GM19372 (cell line): Measurements from ENCODE around the gene TAB2.
"Not testable (repeated sequence)": the region's sequence is repeated elsewhere in the genome, so short reads cannot be mapped to it uniquely, and the experiment has no call there.

Source experiments
- ATAC-seq: cut with Tn5 transposase; IDR thresholded peaks from one replicate; pipeline ENCODE4 v1.9.1; 2021; ENCODE audit warnings: mild to moderate bottlenecking, low read depth, moderate library complexity; ENCODE audit not compliant: unreplicated experiment

The TAB2 gene

DNA sequence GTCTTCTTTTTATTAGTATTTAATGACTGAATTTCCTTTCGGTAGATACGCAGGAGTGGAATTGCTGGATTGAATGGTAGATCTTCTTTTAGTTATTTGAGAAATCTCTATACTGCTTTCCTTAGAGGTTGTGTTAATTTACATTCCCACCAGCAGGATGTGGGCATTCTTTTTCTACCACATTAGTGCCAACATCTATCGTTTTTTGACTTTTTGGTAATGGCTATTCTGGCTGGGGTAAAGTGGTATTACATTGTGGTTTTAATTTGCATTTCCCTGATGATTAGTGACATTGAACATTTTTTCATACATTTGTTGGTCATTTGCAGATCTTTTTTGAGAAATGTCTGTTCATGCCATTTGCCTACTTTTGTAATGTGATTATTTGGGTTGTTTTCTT lies 119.7 kb downstream of the TAB2 start:
- no peak for ATAC-seq

DNA sequence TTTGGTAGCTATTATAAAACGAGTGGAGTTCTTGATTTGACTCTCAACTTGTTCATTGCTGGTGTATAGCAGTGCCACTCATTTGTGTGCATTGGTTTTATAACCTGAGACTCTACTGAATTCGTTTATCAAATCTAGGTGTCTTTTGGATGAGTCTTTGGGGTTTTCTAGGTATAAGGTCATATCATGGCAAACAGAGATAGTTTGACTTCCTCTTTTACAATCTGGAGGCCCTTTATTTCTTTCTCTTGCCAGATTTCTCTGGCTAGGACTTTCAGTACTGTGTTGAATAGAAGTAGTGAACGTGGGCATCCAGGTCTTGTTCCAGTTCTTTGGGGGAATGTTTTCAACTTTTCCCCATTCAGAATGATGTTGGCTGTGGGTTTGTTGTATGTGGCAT lies 121.3 kb downstream of the TAB2 start:
- no peak for ATAC-seq

DNA sequence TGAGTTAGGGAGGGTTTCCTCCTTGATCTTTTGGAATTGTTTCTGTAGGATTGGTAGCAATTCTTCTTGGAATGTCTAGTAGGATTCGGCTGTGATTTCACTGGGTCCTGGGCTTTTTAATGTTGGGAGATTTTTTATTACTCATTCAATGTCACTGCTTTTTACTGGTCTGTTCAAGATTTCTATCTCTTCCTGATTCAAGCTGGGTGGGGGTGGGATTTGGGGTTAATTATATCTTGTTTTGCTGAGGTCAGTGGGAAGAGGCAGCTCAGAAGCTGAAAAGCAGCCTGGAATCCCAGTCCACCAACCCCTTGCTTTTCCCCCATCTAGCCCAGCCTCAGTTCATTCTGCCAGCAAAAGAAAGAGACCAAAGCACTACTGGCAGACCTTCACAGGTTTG lies 122.1 kb downstream of the TAB2 start:
- no peak for ATAC-seq

DNA sequence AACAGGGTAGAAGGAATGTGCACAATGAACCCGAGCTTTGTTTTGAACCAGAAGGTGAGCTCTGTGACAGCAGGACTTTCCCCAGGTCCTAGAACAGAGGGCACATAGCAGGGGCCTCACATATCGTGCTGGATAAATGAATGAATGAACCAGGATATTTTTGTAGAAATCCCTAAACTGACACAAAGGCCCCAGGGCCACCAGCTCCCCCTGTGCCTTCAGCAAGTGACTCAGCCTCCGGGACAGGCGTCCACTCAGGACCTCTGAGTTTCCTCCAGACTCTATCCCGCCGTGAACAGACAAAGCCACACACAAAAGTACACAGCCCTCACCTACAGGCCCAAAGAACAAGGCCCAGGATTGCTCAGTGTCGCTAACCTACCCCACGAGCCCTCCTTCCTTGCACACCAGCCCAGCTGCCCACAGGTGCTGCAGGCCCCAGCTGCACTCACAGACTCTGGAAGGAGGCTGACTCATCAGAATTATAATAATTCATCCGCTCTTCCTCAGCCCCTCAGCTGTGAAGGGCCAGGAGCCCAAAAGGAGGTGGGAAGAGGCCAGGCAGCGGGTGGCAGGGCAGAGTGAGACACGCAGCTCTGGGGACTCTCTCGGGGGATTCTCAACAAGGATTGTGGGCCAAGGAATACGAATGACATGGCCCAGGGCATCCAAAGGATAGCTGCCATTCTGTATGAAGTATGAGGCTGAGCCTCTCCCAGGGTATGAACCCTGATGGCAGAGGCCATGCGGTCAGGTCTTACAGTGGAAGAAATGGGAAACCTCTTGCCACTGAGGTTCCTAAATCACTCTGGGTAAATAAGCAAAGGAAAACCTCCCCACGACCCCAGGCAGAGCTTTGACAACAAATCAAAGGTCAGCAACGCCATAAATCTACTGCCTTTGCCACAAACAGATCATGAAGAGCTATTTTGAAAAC lies 123.5 kb downstream of the TAB2 start:
- ATAC-seq: no peak

DNA sequence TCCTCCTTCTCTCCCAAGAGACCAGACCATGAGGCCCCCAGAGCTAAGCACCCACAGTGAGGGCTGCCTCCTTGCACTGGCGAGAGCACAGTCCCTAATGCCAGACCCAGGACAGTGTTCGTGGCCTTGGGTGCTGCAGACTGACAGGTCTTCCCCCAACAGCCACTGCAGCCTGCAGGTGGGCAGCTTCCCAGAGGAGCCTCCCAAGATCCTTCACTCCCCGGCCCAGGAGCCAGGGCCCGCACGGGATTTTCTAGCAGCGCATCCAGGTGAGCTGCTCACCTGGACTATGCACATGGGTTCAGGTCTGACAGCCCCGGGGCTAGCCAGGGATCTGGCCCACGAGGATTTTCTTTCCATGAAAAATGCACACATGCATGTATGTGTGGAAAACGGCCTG lies 124.2 kb downstream of the TAB2 start:
- ATAC-seq: no peak

DNA sequence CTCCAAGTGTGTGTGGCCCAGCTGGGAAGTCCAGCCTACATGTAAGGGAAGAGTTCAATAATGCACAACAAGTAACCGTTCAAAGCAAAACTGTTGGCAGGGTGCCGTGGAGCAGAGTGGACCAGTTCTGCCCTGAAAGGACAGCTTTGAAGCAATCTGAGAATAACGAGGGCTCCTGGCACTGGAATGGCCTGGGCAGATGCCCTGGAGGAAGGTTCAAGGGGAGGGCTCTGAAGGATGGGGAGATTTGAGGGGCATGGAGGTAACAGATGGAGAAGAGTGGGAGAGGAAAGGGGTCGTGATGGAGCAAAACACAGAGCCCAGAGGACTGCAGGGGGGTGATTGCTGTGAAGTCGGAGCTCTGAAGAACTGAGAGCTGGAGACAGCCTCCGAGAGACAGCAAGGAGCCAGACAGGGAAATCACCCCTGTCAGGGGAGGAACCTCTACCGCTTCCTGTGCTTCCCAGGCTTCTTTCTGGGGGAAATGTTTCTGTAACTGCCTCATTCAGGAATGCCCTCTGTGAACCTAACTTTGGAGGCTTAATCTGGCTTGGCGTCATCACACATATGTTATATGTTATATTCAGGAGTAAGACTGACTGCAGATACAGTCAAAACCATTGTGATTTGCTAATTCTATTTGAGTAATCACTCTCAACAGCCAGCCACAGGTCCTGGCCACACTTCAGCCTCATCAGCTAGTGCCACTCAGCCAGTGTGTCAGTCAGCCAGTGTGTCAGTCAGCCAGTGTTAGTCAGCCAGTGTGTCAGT lies 126.1 kb downstream of the TAB2 start:
- no peak for ATAC-seq

DNA sequence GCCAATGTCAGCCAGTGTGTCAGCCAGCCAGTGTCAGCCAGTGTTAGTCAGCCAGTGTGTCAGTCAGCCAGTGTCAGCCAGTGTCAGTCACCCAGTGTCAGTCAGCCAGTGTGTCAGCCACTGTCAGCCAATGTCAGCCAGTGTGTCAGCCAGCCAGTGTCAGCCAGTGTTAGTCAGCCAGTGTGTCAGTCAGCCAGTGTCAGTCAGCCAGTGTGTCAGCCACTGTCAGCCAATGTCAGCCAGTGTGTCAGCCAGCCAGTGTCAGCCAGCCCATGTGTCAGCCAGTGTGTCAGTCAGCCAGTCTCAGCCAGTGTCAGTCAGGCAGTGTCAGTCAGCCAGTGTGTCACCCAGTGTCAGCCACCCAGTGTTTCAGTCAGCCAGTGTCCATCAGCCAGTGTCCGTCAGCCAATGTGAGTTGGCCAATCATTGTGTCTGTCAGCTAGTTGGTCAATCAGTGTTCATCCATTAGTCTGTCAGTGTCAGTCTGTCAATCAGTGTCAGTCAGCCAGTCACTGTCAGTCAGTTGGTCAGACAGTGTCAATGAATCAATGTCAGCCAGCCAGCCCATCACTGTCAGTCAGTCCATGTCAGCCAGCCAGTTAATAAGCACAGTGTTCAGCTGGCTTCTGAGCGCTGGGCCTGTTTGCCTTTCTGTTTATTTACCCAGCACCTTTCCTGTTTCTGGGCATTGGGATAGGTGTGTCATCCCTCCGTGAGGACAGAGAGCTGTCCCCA lies 127.0 kb downstream of the TAB2 start:
- not testable (repeated sequence) for ATAC-seq

DNA sequence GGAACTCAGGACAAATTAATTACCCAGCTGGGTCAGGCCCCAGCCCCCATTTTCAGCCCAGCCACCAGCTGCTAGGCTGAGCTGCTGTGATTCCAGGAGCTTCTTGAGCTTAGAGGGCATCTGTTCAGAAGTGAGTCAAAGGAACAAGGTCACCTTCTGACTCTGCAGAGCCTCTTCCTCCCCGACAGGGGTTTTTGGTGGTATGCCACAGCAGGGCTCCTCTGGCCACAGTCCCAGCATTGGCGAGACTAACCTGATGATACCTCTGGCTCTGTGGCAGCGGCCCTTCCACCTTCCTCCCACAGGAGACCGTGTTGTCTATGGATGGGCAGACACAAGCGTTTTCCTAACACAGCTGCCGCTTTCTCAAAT lies 127.6 kb downstream of the TAB2 start:
- ATAC-seq: no peak

DNA sequence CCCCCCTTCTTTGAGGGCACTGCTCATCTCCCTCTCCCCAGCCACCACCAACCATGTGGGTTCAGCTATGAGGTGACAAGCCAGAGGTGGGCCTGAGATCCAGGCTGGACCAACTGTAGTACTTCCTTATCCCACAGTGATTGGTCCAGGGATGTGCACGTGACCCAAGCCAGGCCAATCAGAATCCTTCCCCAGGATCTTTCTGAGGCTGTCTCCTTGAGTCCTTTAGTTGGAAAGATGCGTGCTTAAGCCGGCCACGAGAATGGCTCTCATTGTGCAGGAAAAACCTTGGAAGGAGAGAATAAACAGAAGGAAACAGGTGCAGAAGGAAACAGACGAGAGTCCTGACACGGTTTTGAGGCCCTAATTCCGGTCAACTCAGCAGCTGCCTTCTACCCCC lies 128.1 kb downstream of the TAB2 start:
- no peak for ATAC-seq

DNA sequence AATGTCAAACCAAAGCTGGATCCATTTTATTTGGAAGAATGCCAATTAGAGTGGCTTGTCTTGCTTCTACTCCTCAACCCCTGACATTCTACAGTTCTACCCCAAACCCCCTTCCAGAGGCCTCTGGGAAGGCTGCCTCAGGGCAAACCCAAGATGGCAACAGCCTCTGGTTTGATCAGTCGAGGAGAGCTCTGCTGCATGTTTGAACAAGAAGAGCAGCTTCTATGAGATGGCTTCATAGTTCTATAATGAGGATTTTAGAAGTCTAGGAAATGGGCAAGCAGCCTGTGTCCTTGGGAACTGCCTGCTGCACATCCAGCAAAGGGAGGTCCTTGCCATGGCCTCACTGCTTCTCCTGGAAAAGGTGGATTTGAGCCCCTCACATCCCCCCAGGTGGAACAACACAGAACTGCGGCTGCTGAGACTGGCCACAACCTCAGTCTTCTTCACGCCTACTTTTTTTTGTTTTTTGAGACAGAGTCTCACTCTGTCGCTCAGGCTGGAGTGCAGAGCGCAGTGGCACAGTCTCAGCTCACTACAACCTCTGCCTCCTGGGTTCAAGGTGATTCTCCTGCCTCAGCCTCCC lies 129.4 kb downstream of the TAB2 start:
- ATAC-seq: no peak

DNA sequence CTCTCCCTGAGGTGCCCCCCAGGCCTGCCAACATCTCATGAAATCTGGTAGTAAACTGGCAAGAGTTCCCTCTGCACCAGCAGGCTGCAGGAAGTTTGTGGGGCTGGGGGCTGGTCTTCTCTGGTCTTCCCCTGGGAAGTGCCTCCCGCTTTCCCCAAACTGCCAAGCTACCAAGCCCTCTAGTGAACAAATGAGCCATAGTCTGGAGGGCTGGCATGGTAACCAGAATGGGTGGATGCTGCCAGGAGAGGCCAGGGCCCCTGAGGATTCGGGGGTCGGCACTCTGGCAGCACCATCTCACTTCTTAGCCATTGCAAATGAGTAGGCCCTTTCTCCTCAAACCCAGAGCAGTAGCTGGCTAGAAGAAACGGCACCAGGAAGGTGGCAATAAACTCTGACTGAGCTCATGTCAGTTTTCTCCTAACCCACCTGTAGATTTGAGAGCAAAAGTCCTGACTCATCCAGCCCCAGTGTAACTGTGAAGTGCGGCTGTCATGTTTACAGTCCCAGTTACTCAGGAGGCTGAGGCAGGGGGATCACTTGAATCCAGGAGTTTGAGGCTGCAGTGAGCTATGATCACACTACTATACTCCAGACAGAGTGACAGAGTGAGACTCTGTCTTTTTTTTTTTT lies 131.4 kb downstream of the TAB2 start:
- no peak for ATAC-seq

DNA sequence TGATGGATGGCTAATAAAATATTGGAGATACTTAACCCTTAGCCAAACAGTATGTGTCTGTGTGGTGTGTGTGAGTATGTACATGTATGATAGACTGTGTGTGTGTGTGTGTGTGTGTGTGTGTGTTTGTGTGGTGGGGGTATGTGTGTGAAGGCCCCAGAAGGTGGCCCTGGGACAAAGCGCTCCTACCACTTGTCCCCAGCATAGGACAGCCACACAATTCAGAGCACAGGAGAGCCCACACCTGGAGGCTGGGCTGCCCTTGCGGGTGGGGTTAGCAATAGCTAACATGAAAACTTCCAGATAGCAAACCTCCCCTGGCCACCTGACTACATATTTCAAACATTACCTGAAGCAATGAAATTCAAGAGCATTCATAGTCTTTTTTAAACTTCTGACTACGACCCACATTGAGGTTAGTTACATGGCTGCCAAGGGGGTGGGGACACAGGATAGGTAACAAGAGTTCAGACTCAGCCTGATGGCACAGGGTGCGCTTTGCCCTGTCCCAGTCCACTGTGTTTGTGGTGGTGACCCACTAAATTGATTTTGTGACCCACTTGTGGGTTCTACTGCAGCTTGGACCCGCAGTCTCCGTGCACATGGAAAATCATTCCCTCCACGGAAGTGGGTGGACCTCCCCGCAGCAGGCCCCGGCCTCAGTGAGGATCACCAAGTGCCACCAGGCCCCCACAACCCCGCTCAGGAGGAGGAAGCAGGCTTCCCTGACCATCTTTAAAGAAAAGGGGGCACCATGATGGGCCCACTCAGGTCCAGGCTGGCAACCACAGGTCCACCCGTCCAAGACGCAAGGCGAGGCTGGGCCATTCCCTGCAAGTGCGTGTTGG lies 132.5 kb downstream of the TAB2 start:
- no peak for ATAC-seq

DNA sequence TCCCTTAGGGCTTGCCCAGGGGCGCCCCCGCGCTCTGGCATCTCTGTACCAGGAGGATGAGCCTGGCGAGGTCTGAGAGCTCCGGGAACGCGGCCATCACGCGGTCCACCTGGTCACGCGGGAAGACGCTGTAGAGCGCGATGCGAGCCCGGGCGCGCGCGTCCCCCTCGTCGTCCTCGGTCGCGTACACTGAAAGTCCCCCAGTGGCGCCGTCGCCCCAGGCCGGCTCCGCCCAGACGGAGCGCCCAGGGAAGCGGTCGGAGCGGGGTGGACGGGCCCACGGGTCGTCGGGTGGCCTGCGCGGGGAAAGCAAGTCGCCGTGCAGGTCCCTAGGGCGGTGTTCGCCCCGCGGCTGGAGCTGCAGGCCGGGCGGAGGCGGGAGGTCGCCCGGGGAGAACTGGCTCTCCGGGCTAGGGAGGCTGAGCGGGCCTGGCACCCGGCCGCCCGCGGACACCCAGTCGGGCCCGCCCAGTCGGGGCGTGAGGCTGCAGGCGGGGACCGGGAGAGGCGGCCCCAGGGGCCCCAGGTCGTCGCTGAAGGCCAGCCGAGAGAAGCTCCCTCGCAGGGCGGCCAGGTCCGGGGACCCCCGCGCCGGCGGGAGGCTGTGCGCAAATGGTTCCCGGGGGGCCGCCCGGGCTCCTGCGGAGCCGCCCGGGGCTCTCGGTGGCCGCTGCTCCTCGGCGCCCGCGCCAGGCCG lies 133.3 kb downstream of the TAB2 start:
- ATAC-seq: no peak

DNA sequence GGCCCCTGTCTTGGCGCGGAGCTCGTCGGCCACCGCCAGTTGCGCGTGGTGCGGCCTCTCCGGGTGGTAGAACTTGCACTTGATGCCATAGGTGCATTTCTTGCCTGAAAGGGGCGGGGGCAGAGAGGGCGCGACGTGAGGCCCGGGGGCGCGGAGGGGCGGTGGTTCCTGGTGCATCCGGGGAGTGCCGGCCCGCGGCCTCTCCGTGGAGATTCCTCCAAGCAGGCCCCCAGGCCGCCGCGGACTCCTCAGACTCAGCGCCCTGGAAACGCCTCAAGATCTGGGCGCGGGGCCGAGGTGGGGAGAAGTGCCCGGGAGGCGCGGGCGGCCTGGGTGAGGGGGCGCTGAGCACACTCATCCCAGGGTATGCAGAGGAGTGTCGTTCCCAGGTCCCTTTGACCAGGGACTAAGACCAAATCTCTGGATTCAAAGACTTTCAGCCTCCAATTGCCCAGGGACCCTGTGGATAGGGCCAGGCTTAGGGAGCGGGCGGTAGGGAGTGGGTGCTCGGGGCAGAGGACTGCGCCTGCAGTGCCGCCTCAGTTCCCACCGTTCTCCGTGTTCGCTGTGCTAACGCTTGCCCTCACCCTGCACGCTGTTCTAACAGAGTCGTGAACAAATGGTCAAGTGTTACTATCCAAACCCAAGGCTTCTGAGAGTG lies 134.0 kb downstream of the TAB2 start:
- ATAC-seq: no peak

DNA sequence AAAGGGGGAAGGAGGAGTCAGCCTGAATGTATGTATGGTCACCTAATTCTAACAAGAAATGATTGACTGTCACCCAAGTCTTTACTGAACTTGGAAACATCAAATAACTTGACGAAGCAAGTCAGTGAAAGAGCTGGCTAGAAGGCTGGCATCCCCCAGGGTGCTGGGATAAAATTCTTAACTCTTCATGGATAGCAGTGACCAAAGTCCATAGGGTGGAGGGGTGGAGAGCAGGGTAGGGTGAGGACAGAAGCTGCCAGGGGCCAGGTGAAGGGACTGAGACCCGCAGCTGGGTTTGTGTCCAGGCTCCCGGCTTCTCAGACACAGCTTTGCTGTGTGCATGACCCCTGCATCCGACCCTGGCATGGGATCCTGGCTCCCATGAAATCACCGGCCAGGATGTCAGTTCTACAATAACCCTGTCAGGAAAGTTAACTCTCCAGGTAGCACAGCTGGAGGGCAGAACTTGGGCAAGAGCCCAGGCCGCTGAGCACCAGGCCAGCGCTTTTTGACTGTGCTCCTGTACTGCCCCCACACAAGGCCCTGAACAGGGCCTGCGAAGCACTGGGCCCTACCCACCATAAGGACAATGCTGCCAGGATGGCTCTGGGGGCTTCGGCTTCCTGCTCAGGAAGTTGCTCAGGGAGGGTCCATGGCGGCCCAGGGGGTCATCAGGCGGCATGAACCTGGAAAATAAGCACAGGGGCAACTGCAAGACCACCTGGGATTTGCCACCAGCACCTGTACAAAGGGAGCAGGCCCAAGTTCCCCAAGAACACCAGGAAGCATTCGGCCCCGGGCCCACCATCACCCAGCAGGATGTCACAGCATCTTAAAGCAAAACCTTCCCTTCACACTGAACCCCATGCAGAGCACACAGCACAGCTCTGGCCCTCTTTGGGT lies 134.8 kb downstream of the TAB2 start:
- no peak for ATAC-seq

DNA sequence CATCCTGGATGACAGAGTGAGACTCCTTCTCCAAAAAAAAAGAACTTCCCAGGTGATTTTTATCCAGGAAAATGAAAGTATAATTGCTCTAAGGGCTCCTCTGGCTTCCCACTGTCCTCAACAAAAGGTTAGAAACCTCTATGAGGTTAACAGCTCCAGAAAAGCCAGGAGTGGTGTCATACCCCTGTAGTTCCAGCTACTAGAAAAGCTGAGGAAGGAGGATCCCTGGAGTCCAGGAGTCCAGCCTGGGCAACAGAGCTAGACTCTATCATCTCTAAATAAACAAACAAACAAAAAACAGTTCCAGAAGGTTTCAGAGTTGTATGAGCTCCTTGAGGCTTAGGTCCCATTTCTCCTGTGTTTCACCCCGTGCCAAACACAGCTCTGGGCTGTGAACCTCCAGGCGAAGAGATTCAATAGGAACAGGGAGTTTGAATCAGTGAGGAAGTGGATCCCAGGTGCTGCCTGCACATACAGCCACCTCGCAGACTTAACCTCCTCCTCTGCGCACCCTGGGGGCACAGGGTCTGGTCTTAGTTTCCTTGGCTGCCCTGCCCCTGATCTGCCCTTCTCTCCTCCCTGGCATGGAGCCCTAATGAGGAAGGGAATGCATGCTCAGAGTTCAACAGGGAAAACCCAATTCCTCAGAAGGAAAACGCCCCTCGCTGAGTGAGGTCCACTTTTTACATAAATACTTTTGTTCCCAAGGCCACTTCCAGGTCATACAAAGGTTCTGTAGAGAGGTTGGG lies 136.3 kb downstream of the TAB2 start:
- no peak for ATAC-seq
